GM12801 (cell line): Measurements from ENCODE around the gene TMEM30A.

Source experiments
- CTCF ChIP-seq: IDR thresholded peaks from one replicate; pipeline ENCODE4 v1.5.1; 2011; ENCODE audit warnings: control low read depth; ENCODE audit not compliant: insufficient read length; ENCODE audit errors: extremely low read depth

Gene TMEM30A

GRCh38 chr6:75261299-75261698, 23.3 kb downstream of the TMEM30A start:
- TF ChIP-seq CTCF: no peak

- no peak for TF ChIP-seq CTCF
Measured at GRCh38 chr6:75257343-75258087, 27.1 kb downstream of the TMEM30A start.

GRCh38 chr6:75250552-75250951, 34.0 kb downstream of the TMEM30A start:
- TF ChIP-seq CTCF: no peak

- no peak for TF ChIP-seq CTCF
Measured at GRCh38 chr6:75249837-75250236, 34.8 kb downstream of the TMEM30A start.

GRCh38 chr6:75246386-75246785, 38.2 kb downstream of the TMEM30A start:
- no peak for TF ChIP-seq CTCF

GRCh38 chr6:75244063-75244584, 40.5 kb downstream of the TMEM30A start:
- TF ChIP-seq CTCF: no peak

GRCh38 chr6:75243333-75244062, 41.1 kb downstream of the TMEM30A start, which contains the start of gene COX7A2:
Gene COX7A2, minus strand, starts transcription at chr6:75243801. Its CDS starts 67 bp downstream, at chr6:75243734.
- no peak for TF ChIP-seq CTCF
